GM18951 (cell line): ENCODE measurements around the gene CHRNA1.

Experiments used
- POLR2A ChIP-seq: IDR thresholded peaks from 4 replicates; pipeline ENCODE4 v1.6.1; 2011; ENCODE audit warnings: mild to moderate bottlenecking; ENCODE audit not compliant: insufficient read length, insufficient read depth; ENCODE audit errors: extremely low read depth
- in situ Hi-C: fragments of 300-500 bp; cut with MboI; formaldehyde crosslinking; loops from one replicate; pipeline ENCODE4 v1.12.0; 2022; ENCODE audit warnings: low sequenced_read_pairs, mixed read lengths, inconsistent platforms; ENCODE audit not compliant: unreplicated experiment

CHRNA1 gene

DNA sequence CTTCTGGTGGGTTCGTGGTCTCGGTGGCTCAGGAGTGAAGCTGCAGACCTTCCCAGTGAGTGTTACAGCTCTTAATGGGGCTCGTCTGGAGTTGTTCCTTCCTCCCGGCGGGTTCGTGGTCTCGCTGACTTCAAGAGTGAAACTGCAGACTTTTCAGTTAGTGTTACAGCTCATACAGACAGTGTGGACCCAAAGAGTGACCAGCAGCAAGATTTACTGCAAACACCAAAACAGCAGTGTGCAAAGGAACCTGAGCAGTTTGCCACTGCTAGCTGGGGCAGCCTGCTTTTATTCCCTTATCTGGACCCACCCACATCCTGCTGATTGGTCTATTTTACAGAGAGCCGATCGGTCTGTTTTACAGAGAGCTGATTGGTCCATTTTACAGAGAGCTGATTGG lies 55.6 kb downstream of the CHRNA1 start:
- no peak for TF ChIP-seq POLR2A
- in situ Hi-C loops: no loop called here

DNA sequence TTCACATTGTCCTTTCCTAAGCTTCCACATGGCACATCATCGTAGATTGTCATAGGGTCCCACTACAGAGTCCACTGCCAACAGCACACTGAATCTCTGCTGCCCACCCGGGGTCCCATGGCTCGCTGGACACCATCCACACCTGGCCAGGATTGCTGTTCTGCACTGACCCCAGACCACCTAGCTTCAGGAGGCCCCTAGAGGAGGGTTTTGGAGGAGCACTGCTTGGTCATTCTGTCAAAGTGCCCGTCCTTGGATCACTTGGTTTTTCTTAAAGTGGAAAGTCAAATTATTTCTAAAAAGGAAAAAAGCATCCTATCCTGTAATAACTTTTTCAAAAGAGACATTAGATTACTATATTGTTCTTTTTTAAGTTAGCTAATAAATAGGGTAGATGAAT lies 59.0 kb downstream of the CHRNA1 start:
- TF ChIP-seq POLR2A: no peak
- in situ Hi-C loops: no loop called here

DNA sequence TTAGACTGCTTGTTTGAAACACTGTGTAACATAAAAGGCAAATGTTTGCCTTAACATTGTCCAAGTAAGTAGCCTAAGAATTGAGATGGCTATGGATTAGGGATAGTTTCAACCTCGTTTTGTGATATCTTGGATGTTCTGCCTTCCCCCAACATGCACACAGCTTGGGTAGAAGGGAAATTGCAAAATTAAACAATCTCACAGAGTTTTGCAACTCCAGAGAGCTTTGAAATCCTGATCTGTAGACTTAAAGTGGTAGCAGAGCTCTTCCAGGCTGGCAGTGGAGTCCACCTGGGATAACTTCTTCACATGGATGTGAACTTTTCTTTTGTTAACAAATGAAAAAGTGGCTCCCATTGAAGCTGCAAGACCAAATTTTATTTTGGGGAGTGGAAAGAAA lies 59.6 kb downstream of the CHRNA1 start:
- in situ Hi-C loops: no loop called here
- no peak for TF ChIP-seq POLR2A

DNA sequence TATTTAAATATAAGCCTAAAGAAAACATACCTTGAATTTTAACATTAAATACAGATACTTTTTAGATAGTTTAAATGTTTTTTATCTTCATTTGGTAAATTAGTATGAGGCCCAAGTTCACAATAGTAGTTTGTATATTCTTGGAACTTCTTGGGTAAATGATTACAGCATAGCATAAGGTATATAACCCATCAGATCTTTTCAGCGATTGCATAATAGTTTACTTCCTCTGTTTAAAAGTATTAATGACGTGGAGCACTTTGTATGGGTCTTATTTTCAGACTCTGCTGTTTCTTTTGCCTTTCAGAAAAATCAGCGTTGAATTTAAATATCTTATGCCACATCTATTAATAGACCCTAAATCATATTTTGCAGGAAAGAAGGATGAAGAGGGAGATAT lies 60.2 kb downstream of the CHRNA1 start:
- in situ Hi-C loops: no loop called here
- TF ChIP-seq POLR2A: no peak

DNA sequence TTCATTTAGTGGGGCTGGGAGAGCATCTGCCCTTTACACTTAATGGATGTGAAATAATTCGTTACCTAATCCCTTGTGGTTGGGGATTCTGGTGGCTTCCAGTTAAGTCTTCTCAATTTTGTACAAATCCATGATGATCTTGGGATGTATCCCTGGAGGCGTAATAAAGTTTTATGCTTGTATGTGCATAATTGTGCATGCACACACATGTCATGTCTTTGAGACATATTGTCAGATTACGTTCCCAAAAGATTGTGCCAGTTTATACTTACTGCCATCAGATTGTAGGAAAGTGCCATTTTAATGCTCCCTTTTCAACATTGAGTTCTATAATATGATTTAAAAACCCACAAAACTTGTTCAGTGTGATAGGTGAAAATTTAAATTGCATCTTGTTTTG lies 60.8 kb downstream of the CHRNA1 start:
- in situ Hi-C loops: no loop called here
- no peak for TF ChIP-seq POLR2A

DNA sequence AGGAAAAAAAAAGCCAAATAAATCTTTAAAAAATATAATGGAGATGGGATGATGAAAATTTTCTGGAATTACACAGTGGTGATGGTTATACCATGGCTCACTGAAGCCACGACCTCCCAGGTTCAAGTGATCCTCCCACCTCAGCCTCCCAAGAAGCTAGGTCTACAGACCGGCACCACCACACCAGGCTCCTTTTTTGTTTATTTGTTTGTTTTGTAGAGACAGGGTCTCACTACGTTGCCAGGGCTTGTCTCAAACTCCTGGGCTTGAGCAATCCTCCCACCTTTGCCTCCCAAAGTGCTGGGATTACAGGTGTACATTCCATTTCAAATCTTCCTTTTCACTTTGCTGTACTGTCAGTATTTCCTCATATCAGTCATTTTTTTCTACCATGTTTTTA lies 61.7 kb downstream of the CHRNA1 start:
- in situ Hi-C loops: no loop called here
- no peak for TF ChIP-seq POLR2A

DNA sequence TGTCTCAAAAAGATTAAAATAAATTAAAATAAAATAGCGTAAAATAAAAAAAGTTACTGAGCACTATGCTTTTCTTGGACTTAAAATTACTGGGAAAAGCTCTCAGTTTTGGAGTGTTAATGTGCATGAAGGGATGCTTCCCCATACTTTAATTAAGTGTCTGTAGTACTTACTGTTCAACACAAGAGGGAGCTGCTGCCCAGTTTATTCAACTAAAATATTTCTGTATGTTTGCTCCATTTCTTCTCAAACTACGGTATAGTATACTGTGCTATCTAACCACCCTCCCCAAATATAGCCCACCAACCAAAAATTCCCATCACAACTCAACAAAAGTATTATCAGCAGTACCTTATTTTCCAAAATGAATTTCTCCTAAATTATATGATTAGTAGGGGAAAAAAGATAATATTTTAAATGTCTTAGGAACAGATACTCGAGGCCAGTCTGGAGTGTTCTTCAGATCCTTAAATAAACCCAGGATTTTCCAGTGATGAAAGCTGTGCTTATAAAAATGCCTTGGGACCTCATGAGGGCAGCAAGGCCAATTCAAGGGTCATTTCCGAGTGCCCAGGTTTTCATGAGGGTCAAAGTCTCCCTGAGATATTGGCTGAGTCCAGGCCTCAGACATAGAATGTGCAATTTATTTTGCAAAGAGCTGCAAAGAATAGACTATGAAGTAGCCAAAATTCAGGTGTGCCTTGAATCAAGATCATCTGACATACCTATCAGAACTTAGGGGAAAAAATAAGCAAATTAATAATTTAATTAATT lies 64.1 kb downstream of the CHRNA1 start:
- no peak for TF ChIP-seq POLR2A
- in situ Hi-C loops: no loop called here
